Neutrophil (primary cell): ENCODE results near the gene TP53TG3E.
"Not testable (repeated sequence)": the region's sequence is repeated elsewhere in the genome, so short reads cannot be mapped to it uniquely, and the experiment has no call there.

Experiments used
- H3K27ac ChIP-seq: fragments of 200-600 bp; sonication (generic); 2 replicates; pipeline ENCODE4 v1.5.1; 2016; ENCODE audit warnings: mild to moderate bottlenecking, moderate library complexity
- H3K27me3 ChIP-seq: fragments of 200-600 bp; sonication (generic); 2 replicates; pipeline ENCODE4 v1.6.0; 2016; ENCODE audit warnings: mild to moderate bottlenecking
- H3K36me3 ChIP-seq: fragments of 200-600 bp; sonication (generic); 2 replicates; pipeline ENCODE4 v1.5.1; 2017
- H3K4me1 ChIP-seq, 2 experiments: fragments of 200-600 bp in 1 of 2; sonication (generic) in 1 of 2; 1 replicate in 1 of 2; 2 replicates in 1 of 2; pipeline versions ENCODE4 v1.5.1 to v1.6.1; 2013 to 2016; ENCODE audit warnings: low read depth in 1 of 2, low read length in 1 of 2, mild to moderate bottlenecking in 1 of 2, moderate library complexity in 1 of 2; ENCODE audit not compliant: control insufficient read depth in 1 of 2, insufficient read depth in 1 of 2
- H3K4me3 ChIP-seq, 2 experiments: fragments of 200-600 bp in 1 of 2; sonication (generic) in 1 of 2; 1 replicate in 1 of 2; 2 replicates in 1 of 2; pipeline ENCODE4 v1.5.1; 2013 to 2016; ENCODE audit warnings: low read depth in 1 of 2, low read length in 1 of 2, mild to moderate bottlenecking in 1 of 2, moderate library complexity in 1 of 2
- H3K9me3 ChIP-seq: fragments of 200-600 bp; sonication (generic); 2 replicates; pipeline ENCODE4 v1.5.1; 2016

Gene TP53TG3E

DNA sequence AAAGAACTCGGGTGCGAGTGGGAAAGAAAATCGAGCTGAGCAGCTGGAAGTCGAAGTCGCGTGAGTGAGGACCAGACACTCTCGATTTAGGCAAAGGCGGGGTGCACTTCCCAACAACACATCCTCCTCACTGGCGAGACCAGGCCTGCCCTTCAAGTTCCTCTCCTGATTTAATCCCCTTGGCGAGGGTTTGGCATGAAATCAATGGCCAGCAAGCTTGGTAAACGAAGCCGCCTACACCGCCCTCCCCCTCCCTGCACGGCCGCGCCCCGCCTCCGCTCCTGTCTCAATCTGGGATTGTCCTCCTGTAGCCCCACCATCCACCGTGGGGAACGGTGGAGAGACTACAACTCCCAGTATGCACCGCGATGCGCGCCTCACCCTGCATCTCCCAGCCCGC is at the start of gene TP53TG3E:
TP53TG3E (plus strand) TSS at position 301 of the 400 bp plus-strand sequence; CDS start at position 369, 68 bp downstream.
- not testable (repeated sequence) for H3K4me3 ChIP-seq, H3K9me3 ChIP-seq, H3K27me3 ChIP-seq, H3K4me1 ChIP-seq, H3K27ac ChIP-seq, H3K36me3 ChIP-seq

- H3K9me3 ChIP-seq = peaks cover 13% of the 10 kb centered on the region
- H3K27ac ChIP-seq, H3K27me3 ChIP-seq, H3K4me1 ChIP-seq, H3K4me3 ChIP-seq, H3K36me3 ChIP-seq: not testable (repeated sequence)
Measured at GRCh38 chr16:33336226-33337012, 32.3 kb downstream of the TP53TG3E start.

DNA sequence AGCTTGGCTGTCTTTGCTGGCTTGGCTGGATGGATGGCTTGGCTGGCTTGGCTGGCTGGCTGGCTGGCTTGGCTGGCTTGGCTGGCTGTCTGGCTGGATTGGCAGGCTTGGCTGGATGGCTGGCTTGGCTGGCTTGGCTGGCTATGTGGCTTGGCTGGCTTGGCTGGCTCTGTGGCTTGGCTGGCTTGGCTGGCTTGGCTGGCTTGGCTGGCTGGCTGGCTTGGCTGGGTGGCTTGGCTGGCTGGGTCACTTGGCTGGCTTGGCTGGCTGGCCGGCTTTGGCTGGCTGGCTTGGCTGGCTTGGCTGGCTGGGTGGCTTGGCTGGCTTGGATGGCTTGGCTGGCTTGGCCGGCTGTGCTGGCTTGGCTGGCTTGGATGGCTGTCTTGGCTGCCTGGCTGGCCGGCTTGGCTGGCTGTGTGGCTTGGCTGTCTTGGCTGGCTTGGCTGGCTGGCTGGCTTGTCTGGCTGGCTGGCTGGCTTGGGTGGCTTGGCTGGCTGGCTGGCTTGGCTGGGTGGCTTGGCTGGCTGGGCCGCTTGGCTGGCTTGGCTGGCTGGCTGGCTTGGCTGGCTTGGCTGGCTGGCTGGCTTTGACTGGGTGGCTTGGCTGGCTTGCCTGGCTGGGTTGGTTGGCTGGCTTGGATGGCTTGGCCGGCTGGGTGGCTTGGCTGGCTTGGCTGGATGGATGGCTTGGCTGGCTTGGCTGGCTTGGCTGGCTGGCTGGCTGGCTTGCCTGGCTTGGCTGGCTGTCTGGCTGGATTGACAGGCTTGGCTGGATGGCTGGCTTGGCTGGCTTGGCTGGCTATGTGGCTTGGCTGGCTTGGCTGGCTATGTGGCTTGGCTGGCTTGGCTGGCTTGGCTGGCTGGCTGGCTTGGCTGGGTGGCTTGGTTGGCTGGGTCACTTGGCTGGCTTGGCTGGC is 33.8 kb downstream of the TP53TG3E start:
- H3K4me3 ChIP-seq, H3K36me3 ChIP-seq, H3K27me3 ChIP-seq, H3K4me1 ChIP-seq, H3K27ac ChIP-seq: not testable (repeated sequence)
- H3K9me3 ChIP-seq = peaks cover 13% of the 10 kb centered on the region

- not testable (repeated sequence) for H3K27me3 ChIP-seq, H3K4me3 ChIP-seq, H3K4me1 ChIP-seq, H3K36me3 ChIP-seq, H3K27ac ChIP-seq
- peaks cover 13% of the 10 kb centered on the region for H3K9me3 ChIP-seq
Measured at GRCh38 chr16:33338543-33338951, 34.4 kb downstream of the TP53TG3E start.

- not testable (repeated sequence) for H3K36me3 ChIP-seq, H3K4me1 ChIP-seq, H3K27me3 ChIP-seq, H3K4me3 ChIP-seq, H3K27ac ChIP-seq
- peaks cover 13% of the 10 kb centered on the region for H3K9me3 ChIP-seq
Measured at GRCh38 chr16:33339093-33340061, 35.3 kb downstream of the TP53TG3E start.
